ENCODE results near the gene KCTD1. TPM values are rescaled to one million over a fixed set of nuclear protein-coding genes. Genes with fewer than 3 reads are reported as not detected.
A peak's percentile ranks its signal among the peaks of the same experiment; 100 is the strongest.

Gene KCTD1
- total RNA-seq, 1 donor: 18.6 TPM

DNA sequence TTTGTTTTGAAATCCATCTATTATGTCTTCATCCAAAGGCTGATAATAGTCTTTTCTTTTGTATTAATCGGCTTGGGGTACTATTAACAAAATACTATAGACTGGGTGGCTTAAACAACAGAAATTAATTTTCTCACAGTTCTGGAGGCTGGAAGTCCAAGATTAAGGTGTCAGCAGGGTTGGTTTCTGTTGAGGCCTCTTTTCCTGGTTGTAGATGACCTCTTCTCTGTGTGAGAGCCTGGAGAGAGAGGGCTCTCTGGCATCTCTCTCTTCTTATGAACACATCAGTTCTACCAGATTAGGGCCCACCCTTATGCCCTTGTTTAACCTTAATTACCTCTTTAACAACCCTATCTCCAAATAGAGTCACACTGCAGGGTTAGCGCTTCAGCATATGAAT is 14.2 kb upstream of the KCTD1 start:
- no peak for DNase-seq (ENCODE audit: low read depth)
- TF ChIP-seq CTCF (IDR thresholded peaks at IDR 0.05; ENCODE audit: insufficient read depth, low read depth, low read length): no peak
- no peak overlapping the region for H3K4me3 ChIP-seq (ENCODE audit: low read depth, low read length)

- DNase-seq (ENCODE audit: low read depth): no peak
- TF ChIP-seq CTCF (IDR thresholded peaks at IDR 0.05; ENCODE audit: insufficient read depth, low read depth, low read length): no peak
- no peak overlapping the region for H3K4me3 ChIP-seq (ENCODE audit: low read depth, low read length)
These were observed 13.4 kb upstream of the KCTD1 start for GRCh38 chr18:26561769-26562168.

DNA sequence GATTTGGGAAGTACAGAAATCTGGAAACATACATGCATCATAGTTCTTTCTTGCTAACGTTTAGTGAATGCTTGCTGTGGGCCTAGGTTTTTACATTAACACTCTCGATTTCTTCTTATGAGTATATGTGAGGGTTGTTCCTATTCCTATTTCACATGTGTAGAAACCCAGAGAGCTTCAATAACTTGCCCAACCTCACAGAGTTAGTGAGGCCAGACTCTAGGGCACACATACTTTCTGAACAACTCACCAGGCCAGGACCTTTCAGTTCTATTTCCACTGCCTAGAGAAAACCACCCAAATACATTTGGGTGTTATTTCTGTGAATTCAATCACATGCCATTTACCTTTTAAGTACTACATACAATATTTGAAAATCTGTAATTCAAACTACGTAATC is 8.2 kb upstream of the KCTD1 start:
- TF ChIP-seq CTCF (IDR thresholded peaks at IDR 0.05; ENCODE audit: insufficient read depth, low read depth, low read length): no peak
- H3K4me3 ChIP-seq (ENCODE audit: low read depth, low read length): no peak overlapping the region
- DNase-seq (ENCODE audit: low read depth): peak; percentile 51

DNA sequence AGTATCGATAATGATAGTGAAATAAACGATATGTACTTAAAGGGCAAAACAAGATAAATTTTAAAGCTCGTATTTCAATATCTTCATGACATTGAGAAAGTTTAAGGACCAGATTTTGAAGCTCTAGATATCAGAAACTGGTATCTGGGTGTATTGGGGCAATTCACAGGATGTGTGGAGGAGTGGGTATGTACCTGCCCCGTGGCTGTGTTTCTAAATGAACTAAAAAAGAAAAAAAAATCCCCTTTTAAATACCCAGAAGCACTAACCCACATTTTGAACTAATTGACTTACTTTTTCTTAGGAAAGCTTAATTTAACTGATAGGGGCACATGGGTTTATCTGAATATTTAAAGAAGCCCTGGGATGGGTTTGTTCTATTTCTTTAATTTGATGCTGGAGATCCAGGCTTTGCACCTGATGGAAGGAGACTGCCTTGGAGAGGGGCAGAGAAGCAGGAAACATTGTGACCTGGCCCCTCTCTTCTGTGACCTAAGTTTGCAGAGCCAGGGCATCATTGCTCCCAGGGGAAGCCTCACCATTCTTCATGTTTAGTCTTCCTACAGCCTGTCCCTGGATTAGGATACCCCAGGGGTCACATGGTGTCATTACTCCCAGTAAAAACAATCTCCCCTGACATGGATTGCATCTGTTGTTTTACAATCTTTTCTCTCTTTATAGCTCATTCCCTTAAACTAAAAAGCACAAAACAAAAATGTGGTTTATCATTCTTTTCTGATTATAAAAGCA is 7.6 kb upstream of the KCTD1 start:
- TF ChIP-seq CTCF (IDR thresholded peaks at IDR 0.05; ENCODE audit: insufficient read depth, low read depth, low read length): no peak
- H3K4me3 ChIP-seq (ENCODE audit: low read depth, low read length): no peak overlapping the region
- DNase-seq (ENCODE audit: low read depth): no peak

GRCh38 chr18:26553943-26554342 is 5.6 kb upstream of the KCTD1 start:
- no peak overlapping the region for H3K4me3 ChIP-seq (ENCODE audit: low read depth, low read length)
- no peak for TF ChIP-seq CTCF (IDR thresholded peaks at IDR 0.05; ENCODE audit: insufficient read depth, low read depth, low read length)
- no peak for DNase-seq (ENCODE audit: low read depth)

- no peak for DNase-seq (ENCODE audit: low read depth)
- H3K4me3 ChIP-seq (ENCODE audit: low read depth, low read length): no peak overlapping the region
- no peak for TF ChIP-seq CTCF (IDR thresholded peaks at IDR 0.05; ENCODE audit: insufficient read depth, low read depth, low read length)
These were observed 3.3 kb upstream of the KCTD1 start for GRCh38 chr18:26551695-26552081.

Measured in fibroblast of villous mesenchyme (primary cell).